Breast epithelium (tissue), 4 donors: Measurements from ENCODE around the gene NLGN2. TPM values are rescaled to one million over a fixed set of nuclear protein-coding genes. Genes with fewer than 3 reads are reported as not detected.

ENCODE experiments used
- DNase-seq, 2 donors: peaks; one replicate each; pipeline ENCODE4 v3.0.0-alpha.2; 2019; ENCODE audit warnings: low spot score in 2 of 2
- H3K27ac ChIP-seq, 2 donors: fragments of 200-600 bp; sonication (generic) in 1 of 2; one replicate each; pipeline ENCODE4 v1.5.1; 2016 to 2019; ENCODE audit warnings: mild to moderate bottlenecking in 1 of 2
- H3K27me3 ChIP-seq, 2 donors: fragments of 200-600 bp; sonication (generic) in 1 of 2; one replicate each; pipeline versions ENCODE4 v1.5.1 to v1.6.0; 2017 to 2019; ENCODE audit warnings: control low read depth in 1 of 2, mild to moderate bottlenecking in 1 of 2
- H3K36me3 ChIP-seq: fragments of 200-600 bp; one replicate; pipeline ENCODE4 v1.5.1; 2019
- H3K4me1 ChIP-seq, 2 donors: fragments of 200-600 bp; sonication (generic); one replicate each; pipeline ENCODE4 v1.5.1; 2016 to 2019; ENCODE audit warnings: control low read depth in 1 of 2
- H3K4me3 ChIP-seq, 3 donors: fragments of 200-600 bp; sonication (generic); 1 replicate in 2 of 3; 2 replicates in 1 of 3; pipeline ENCODE4 v1.5.1; 2016 to 2019; ENCODE audit warnings: mild to moderate bottlenecking in 3 of 3, moderate library complexity in 2 of 3
- H3K9me3 ChIP-seq, 2 donors: fragments of 200-600 bp; sonication (generic) in 1 of 2; one replicate each; pipeline ENCODE4 v1.5.1; 2016 to 2019; ENCODE audit warnings: control low read depth in 1 of 2
- POLR2A ChIP-seq: fragments of 450-650 bp; IDR thresholded peaks from one replicate; pipeline ENCODE4 v1.6.1; 2016; ENCODE audit warnings: antibody characterized with exemption, mild to moderate bottlenecking, moderate library complexity
- POLR2AphosphoS5 ChIP-seq, 3 donors: sonication (generic); formaldehyde crosslinking; IDR thresholded peaks; one replicate each; pipeline ENCODE4 v1.6.1; 2017; ENCODE audit warnings: antibody characterized with exemption in 3 of 3
- intact Hi-C: fragments of 100-400 bp; cut with DNase I; formaldehyde crosslinking; loops from one replicate; pipeline ENCODE4 v1.15.1; 2023; ENCODE audit warnings: low total_unique reads
- total RNA-seq, 3 donors: library from RNA; depleted of rRNA; stranded (reverse); fragments of >200 nt; gene quantifications; one replicate each; pipeline ENCODE4 v1.1.0, GENCODE V29; 2016
- TF ChIP-seq, protein P1 (sequence below), 3 donors: fragments of 450-650 bp; IDR thresholded peaks; one replicate each; pipeline ENCODE4 v1.5.1; 2016 to 2017; ENCODE audit warnings: antibody characterized with exemption in 3 of 3, mild to moderate bottlenecking in 3 of 3, moderate library complexity in 3 of 3

Gene NLGN2
- total RNA-seq, 3 donors from 2014 or later: 6.7 to 13.1 (median 8.3) TPM

DNA sequence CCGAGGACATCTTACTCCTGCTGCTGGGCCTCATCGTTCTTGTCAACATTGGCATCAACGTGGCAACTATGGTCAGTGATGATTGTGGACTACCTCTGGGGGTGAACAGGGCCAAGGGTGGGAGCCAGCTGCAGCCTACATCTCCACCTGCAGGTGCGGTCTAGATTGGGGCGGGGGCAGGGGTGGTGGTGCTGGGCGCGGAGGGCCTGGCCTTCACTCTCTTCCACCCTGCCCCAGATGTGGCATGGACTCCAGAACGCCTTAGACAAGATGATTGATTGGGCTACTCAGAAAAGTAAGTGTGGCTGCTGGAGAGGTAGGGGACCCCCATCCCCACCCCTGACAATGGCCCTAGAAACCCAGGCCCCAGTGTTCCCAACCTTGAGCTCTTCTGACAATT lies 18.1 kb downstream of the NLGN2 start:
- intact Hi-C loops: no loop called here
- Histone ChIP-seq H3K27ac (no peak overlapping the region), H3K4me3 (no peak overlapping the region), H3K36me3 (no peaks in the 10 kb centered on the region), H3K27me3 (no peaks in the 10 kb centered on the region), H3K4me1 (no peaks in the 10 kb centered on the region), H3K9me3 (no peaks in the 10 kb centered on the region)
- TF ChIP-seq POLR2AphosphoS5 (IDR thresholded peaks at IDR 0.05): no peak
- TF ChIP-seq, protein P1, sequence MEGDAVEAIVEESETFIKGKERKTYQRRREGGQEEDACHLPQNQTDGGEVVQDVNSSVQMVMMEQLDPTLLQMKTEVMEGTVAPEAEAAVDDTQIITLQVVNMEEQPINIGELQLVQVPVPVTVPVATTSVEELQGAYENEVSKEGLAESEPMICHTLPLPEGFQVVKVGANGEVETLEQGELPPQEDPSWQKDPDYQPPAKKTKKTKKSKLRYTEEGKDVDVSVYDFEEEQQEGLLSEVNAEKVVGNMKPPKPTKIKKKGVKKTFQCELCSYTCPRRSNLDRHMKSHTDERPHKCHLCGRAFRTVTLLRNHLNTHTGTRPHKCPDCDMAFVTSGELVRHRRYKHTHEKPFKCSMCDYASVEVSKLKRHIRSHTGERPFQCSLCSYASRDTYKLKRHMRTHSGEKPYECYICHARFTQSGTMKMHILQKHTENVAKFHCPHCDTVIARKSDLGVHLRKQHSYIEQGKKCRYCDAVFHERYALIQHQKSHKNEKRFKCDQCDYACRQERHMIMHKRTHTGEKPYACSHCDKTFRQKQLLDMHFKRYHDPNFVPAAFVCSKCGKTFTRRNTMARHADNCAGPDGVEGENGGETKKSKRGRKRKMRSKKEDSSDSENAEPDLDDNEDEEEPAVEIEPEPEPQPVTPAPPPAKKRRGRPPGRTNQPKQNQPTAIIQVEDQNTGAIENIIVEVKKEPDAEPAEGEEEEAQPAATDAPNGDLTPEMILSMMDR (IDR thresholded peaks at IDR 0.05): no peak
- no peak for TF ChIP-seq POLR2A
- DNase-seq: no peak

DNA sequence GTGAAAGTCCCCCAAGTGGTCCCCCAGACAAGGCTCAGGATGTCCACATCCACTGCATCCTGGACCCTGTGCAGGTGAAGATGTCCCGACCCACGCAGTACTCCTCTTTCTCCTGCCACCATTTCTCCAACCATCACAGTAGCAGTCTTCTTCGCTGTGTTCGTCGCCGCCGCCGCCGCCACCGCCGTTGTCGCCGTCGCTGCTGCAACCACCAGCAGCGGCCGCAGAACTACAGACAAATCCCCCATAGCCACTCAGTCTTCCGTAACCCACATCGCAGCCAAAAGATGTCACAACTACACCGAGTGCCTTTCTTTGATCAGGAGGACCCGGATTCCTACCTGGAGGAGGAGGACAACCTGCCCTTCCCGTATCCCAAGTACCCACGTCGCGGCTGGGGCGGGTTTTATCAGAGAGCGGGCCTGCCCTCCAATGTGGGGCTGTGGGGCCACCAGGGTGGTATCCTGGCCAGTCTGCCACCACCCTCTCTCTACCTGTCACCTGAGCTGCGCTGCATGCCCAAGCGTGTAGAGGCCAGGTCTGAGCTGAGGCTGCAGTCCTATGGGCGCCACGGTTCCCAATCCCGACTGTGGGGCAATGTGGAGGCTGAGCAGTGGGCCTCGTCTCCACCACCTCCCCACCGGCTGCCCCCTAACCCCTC lies 18.7 kb downstream of the NLGN2 start:
- H3K9me3 ChIP-seq: no peaks in the 10 kb centered on the region
- no peak for TF ChIP-seq POLR2A
- TF ChIP-seq POLR2AphosphoS5 (IDR thresholded peaks at IDR 0.05): no peak
- TF ChIP-seq, protein P1 (IDR thresholded peaks at IDR 0.05): no peak
- H3K27ac ChIP-seq: no peak overlapping the region
- intact Hi-C loops: no loop called here
- no peaks in the 10 kb centered on the region for H3K4me1 ChIP-seq
- DNase-seq: no peak
- no peaks in the 10 kb centered on the region for H3K36me3 ChIP-seq
- no peak overlapping the region for H3K4me3 ChIP-seq
- H3K27me3 ChIP-seq: no peaks in the 10 kb centered on the region

DNA sequence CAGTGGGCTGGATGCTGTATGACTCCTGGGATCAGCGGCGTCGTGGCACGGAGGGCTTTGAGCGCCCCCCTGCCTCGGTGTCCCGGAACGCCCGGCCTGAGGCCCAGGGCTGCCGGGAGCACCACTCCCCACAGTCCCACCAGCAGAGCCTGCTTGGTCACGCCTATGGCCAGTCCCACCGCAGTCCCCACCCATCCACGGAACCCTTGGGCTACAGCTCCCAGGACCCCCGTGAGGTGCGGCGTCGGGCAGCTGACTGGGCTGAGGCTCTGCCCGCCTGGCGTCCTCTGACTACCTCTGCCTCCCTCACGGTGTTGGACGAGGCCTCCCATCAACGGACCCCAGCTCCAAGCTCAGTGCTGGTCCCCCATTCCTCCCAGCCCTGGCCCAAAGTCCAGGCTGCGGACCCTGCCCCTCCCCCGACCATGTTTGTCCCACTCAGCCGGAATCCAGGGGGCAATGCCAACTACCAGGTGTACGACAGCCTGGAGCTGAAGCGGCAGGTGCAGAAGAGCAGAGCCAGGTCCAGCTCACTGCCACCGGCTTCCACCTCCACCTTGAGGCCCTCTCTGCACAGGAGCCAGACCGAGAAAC lies 19.3 kb downstream of the NLGN2 start:
- Histone ChIP-seq H3K9me3 (no peaks in the 10 kb centered on the region), H3K27me3 (no peaks in the 10 kb centered on the region), H3K36me3 (no peaks in the 10 kb centered on the region), H3K27ac (no peak overlapping the region), H3K4me1 (no peaks in the 10 kb centered on the region), H3K4me3 (no peak overlapping the region)
- no peak for TF ChIP-seq POLR2AphosphoS5 (IDR thresholded peaks at IDR 0.05)
- TF ChIP-seq, protein P1 (IDR thresholded peaks at IDR 0.05): no peak
- TF ChIP-seq POLR2A: no peak
- intact Hi-C loops: loop anchor here (1.0 kb wide), 1 partner anchor 41 kb away; no protein-coding TSS in a partner anchor
- no peak for DNase-seq

DNA sequence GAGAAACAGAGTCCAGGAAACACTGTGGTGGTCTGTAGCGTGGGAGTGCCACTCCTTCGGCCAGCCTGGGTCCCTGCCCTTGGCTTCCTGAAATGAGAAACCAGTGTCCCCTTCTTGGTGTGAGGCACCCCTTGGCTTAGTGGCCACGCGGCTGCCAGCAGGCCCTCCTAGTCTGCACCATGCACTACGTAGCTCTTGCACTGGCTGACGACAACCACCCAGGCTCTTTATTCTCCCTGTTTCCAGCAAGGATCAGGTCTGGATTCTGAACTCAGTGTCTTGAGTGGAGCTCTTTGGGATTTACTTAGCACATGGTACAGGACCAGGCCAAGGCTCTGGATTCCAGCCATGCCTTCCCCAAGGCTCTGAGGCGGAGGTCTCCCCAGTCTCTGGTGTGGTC lies 19.9 kb downstream of the NLGN2 start:
- Histone ChIP-seq H3K27ac (no peak overlapping the region), H3K4me1 (no peaks in the 10 kb centered on the region), H3K27me3 (no peaks in the 10 kb centered on the region), H3K9me3 (no peaks in the 10 kb centered on the region), H3K36me3 (no peaks in the 10 kb centered on the region), H3K4me3 (no peak overlapping the region)
- no peak for DNase-seq
- no peak for TF ChIP-seq POLR2AphosphoS5 (IDR thresholded peaks at IDR 0.05)
- TF ChIP-seq, protein P1 (IDR thresholded peaks at IDR 0.05): no peak
- TF ChIP-seq POLR2A: no peak
- intact Hi-C loops: loop anchor here (1.0 kb wide), 1 partner anchor 41 kb away; no protein-coding TSS in a partner anchor

DNA sequence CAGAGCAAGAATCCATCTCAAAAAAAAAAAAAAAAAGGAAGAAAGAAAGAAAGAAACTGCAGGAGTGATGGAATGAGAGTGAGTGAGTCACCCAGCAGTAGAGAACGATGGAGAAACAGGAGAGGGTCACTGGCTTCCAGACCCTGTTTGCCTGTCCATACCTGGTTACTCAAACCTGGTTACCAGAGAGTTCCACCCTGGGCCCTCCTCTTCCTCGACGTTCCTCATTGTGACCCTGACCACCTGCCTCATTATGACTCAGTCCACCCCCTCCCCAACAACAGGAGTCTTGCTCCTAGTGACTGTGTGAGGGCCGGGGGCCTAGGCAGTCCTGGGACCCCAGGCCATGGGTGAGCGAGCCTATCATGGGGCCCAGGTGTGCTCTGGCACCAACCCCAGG lies 20.9 kb downstream of the NLGN2 start, which contains the start of gene SPEM3:
Gene SPEM3 (plus strand): TSS at position 301 of the 400 bp plus-strand sequence. CDS start 46 bp downstream, at position 347.
- Histone ChIP-seq H3K4me1 (no peaks in the 10 kb centered on the region), H3K27ac (no peak within 1 kb of the TSS), H3K27me3 (no peaks in the 10 kb centered on the region), H3K36me3 (no peaks in the 10 kb centered on the region), H3K9me3 (no peaks in the 10 kb centered on the region), H3K4me3 (no peak within 1 kb of the TSS)
- no peak for DNase-seq
- intact Hi-C loops: no loop called here
- TF ChIP-seq, protein P1 (IDR thresholded peaks at IDR 0.05): no peak
- TF ChIP-seq POLR2AphosphoS5 (IDR thresholded peaks at IDR 0.05) (no peak), POLR2A (no peak)
